ENCODE measurements around the gene RPS15.
"Not testable (repeated sequence)": the region's sequence is repeated elsewhere in the genome, so short reads cannot be mapped to it uniquely, and the experiment has no call there.

The RPS15 gene

GRCh38 chr19:1437609-1438008 lies 587 bp upstream of the RPS15 start:
- no peak for DNase-seq

GRCh38 chr19:1438933-1439354 lies 748 bp downstream of the RPS15 start:
- DNase-seq = no peak

GRCh38 chr19:1439525-1440417 lies 1.6 kb downstream of the RPS15 start:
- not testable (repeated sequence) for DNase-seq

- DNase-seq = no peak
Measured at GRCh38 chr19:1440418-1440801, 2.2 kb downstream of the RPS15 start.

GRCh38 chr19:1441022-1441426 lies 2.8 kb downstream of the RPS15 start:
- no peak for DNase-seq

- DNase-seq = no peak
Measured at GRCh38 chr19:1441677-1442438, 3.7 kb downstream of the RPS15 start.

- DNase-seq = peak; percentile 78
Measured at GRCh38 chr19:1445185-1445931, 7.2 kb downstream of the RPS15 start.

GRCh38 chr19:1445932-1446712 lies 7.9 kb downstream of the RPS15 start:
- no peak for DNase-seq

GRCh38 chr19:1446713-1447481 lies 8.7 kb downstream of the RPS15 start:
- DNase-seq = peak; percentile 40

- DNase-seq = no peak
Measured at GRCh38 chr19:1447504-1447903, 9.3 kb downstream of the RPS15 start.

- DNase-seq = no peak
Measured at GRCh38 chr19:1447944-1448343, 9.7 kb downstream of the RPS15 start.

GRCh38 chr19:1449467-1450442 lies 11.6 kb downstream of the RPS15 start, which contains the start of gene APC2:
TSS of gene APC2 (plus strand) at chr19:1450121. CDS start at chr19:1453002, 2,881 bp downstream.
- DNase-seq = no peak

- no peak for DNase-seq
Measured at GRCh38 chr19:1450735-1451731, 12.8 kb downstream of the RPS15 start.

GRCh38 chr19:1451916-1452801 lies 14.0 kb downstream of the RPS15 start:
- DNase-seq = no peak

GRCh38 chr19:1452802-1453524 lies 14.8 kb downstream of the RPS15 start:
- DNase-seq = no peak

GRCh38 chr19:1453525-1454364 lies 15.5 kb downstream of the RPS15 start:
- DNase-seq = no peak
